Cardiac septum (tissue), 1 donor: ENCODE data around the gene SPOUT1. TPM values are rescaled to one million over a fixed set of nuclear protein-coding genes. Genes with fewer than 3 reads are reported as not detected.
"Not testable (repeated sequence)": the region's sequence is repeated elsewhere in the genome, so short reads cannot be mapped to it uniquely, and the experiment has no call there.

Experiments
- DNase-seq: peaks from one replicate; pipeline ENCODE4 v3.0.0-alpha.2; 2020; ENCODE audit warnings: low spot score
- intact Hi-C: fragments of 100-400 bp; cut with DNase I; formaldehyde crosslinking; loops from one replicate; pipeline ENCODE4 v1.14.0; 2022
- total RNA-seq: library from RNA; stranded (reverse); fragmentation: NEBNext Ultra II Directional; extraction: Animal tissue kit (Norgen Biotek cat#: 25700); gene quantifications from one replicate; pipeline ENCODE4 v1.2.1, GENCODE V29; 2021
- donor health status: DM: no; HTN: no; CAD: no.

SPOUT1 gene
- total RNA-seq, 1 donor from 2014 or later, result 18.0 TPM

DNA sequence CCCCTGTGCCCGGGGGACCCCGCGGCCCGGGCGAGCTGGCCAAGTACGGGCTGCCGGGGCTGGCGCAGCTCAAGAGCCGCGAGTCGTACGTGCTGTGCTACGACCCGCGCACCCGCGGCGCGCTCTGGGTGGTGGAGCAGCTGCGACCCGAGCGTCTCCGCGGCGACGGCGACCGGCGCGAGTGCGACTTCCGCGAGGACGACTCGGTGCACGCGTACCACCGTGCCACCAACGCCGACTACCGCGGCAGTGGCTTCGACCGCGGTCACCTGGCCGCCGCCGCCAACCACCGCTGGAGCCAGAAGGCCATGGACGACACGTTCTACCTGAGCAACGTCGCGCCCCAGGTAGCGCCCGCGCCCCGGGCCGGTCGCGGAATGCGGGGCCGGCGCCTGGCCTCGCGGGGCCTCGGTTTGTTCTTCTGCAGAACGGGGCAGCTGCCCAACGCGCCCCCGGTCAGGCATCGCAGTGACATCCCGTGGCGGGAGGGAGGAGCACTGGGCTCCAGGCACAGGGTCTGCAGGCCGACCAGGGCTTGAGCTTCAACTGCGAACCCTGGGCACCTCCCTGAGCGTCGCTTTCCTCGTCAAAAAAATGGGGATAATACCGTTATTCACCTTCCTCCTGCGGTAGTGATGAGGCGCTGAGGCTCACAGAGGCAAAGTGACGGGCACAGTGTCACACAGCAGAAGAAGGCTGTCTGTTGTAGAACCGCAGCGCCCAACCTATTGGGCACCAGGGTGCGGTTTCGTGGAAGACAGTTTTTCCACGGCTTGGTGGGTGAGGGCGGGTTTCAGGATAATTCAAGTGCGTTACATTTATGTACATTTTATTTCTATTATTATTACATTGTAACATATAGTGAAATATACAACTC, 10.5 kb downstream of the SPOUT1 start:
- DNase-seq, result no peak
- intact Hi-C loops, result loop anchor here (1.0 to 5.0 kb wide), 2 partner anchors 32 to 117 kb away; partner anchors contain the start of genes PKN3 and TBC1D13

DNA sequence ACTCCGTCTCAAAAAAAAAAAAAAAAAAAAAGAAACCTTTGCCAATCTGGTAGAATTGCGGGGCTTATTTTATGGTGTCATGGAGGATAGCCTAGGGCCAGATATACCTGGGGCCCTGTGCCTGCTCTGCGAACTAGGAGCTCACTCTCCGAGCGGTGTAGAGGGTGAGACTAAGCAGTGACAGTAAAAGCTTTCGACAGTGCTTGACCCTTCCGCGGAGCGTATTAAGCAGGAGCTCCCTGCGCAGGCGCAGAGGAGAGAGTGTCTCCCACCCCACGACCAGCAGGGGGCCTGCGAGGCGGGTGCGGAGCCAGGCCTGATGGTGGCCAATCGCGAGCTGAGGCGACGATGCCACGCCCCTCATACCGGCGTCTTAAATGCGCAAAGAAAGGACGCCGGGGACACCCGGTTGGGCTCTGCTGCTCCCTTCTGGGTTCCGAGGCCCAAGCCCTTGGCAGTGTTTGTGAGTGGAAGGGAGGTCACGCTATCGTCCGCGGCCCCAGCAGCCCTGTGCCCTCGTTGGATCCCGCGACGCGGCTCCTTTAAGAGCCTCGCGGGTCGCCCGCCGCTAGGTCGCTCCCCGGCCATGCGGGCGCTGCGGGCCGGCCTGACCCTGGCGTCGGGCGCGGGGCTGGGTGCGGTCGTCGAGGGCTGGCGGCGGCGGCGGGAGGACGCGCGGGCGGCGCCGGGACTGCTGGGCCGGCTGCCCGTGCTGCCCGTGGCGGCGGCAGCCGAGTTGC, 11.3 kb downstream of the SPOUT1 start, which contains the start of gene ENDOG:
ENDOG (plus strand) TSS at position 402 of the 740 bp plus-strand sequence; CDS start at position 587, 185 bp downstream.
- DNase-seq, result peak; percentile 99
- intact Hi-C loops, result loop anchor here (1.0 to 5.0 kb wide), 2 partner anchors 31 to 116 kb away; partner anchors contain the start of genes PKN3 and TBC1D13

DNA sequence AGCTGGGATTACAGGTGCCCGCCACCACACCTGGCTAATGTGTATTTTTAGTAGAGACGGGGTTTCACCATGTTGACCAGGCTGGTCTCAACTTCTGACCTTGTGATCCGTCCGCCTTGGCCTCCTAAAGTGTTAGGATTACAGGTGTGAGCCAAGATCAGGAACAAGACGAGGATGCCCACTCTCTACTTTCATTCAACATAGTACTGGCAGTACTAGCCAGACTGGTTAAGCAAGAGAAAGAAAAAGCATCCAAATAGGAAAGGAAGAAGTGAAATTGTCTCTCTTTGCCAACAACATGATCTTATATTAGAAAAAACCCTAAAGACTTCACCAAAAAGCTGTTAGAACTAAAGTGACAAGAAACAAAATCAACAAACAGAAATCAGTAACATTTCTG, 18.7 kb downstream of the SPOUT1 start:
- no peak for DNase-seq
- intact Hi-C loops, result no loop called here

DNA sequence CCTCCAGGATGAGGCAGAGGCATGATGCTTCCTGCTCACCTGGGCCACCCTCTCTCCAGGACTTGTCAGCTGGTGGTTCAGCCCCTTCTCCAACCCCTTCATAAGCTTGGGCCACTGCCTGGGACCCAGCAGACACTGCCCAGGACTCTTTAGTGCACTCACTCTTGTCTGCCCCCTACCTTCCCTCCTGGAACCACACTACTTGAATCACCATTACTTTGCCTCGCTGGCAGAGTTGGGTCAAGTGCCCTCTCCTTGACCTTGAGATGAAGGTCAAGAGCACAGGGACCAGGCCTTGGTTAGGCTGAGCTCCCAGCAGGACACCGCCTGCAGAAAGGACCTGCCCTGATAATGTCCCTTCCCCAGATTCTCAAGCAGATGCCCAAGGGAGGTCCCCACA, 19.8 kb downstream of the SPOUT1 start:
- DNase-seq, result no peak
- intact Hi-C loops, result no loop called here

DNA sequence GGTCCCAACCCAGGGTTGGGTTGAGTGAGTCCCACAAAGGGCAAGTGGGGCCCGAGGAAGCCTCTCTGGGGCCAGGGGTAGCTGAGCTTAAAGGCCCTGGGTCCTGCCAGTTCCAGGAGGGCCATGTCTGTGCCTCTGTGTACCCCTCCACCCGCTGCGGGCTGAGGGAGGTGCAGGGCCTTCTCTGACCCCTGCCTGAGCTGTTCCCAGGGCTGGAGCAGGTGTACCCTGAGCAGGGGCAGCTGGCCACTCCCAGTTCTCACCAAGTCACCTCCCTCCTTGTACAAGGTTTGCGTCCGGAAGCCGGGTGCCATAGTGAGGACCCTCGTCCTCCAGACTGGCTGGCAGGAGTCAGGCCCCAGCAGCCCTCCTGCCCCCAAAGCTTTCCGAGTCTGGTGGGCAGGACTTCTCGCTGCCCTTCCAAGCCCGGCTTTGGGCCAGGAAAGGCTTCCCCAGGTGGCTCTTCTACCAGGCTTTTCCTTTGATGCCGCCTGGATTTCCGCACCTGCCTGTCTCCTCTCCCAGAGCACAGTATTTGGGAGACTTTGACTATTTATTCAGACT, 20.5 kb downstream of the SPOUT1 start:
- no peak for DNase-seq
- intact Hi-C loops, result no loop called here

DNA sequence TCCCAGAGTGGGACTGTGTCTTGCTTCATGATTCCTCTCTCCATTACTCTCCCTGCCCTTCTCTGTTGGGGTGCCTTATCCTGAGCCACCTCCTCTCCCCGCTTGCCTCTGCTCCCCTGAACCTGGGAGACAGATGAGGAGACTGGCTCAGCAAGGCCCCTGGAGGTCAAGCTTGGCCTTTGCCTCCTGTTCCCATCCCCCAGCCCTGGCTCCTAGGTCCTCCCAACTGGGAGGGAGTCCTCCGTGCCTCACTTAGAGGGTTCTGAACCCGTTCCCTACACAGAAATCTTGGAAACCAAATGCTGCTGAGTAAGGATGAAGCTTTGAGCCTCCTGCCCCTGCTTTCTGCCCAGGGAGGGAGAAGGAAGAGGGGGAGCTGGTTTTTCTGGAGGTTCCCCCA, 21.1 kb downstream of the SPOUT1 start:
- intact Hi-C loops, result no loop called here

DNA sequence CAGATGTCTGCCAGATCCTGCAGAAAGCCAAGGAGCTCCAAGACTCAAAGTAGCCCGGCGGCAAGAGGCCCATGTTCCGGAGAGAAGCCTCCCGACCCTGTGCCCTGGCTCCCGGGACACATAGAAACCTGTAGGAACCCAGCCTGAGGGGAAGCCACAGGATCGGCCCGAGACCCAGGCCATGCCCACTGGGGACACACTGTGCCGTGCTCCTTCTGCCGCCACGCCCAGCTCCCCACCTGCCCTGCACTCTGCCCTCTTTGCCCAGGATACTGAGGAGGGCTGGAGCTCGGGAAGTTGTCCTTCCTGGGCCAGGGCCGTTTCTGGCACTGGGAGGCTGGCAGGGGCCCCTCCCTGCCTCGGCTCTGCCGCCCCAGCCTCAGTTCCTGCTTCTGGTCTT, 21.8 kb downstream of the SPOUT1 start:
- no peak for DNase-seq
- intact Hi-C loops, result no loop called here

More for the DNA sequence above, 21.1 kb downstream of the SPOUT1 start:
- DNase-seq, result no peak

DNA sequence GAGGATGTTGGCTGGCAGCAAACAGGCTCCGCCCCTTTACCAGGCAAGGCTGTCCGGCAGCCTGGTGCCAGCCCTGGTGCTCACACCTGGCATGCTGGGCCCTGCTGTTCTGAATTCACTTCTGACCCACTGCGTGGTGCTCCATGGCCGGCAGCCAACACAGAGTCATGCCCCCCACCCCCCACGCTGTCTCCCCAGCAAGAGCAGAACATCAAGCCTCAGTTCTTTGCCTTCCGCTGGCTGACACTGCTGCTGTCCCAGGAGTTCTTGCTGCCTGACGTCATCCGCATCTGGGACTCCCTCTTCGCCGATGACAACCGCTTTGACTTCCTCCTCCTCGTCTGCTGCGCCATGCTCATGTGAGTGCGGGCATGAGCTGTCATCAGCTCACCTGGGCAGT, 23.9 kb downstream of the SPOUT1 start:
- intact Hi-C loops, result no loop called here
- DNase-seq, result no peak

DNA sequence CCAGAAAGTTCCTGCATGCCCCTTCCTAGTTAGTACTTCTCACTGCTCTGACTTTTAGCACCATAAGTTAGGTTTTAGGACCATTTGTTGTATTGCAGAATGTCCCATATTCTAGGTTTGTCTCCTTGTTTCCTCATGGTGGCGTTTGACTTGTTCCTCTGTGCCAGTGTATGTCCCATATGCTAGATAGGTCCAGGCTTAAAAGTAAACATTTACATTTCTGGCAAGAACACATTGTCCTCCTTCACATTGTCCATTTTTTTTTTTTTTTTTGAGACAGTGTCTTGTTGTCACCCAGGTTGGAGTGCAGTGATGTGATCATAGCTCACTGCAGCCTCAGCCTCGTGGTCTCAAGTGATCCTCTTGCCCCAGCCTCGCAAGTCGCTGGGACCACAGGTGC, 27.1 kb downstream of the SPOUT1 start:
- intact Hi-C loops, result no loop called here
- no peak for DNase-seq

DNA sequence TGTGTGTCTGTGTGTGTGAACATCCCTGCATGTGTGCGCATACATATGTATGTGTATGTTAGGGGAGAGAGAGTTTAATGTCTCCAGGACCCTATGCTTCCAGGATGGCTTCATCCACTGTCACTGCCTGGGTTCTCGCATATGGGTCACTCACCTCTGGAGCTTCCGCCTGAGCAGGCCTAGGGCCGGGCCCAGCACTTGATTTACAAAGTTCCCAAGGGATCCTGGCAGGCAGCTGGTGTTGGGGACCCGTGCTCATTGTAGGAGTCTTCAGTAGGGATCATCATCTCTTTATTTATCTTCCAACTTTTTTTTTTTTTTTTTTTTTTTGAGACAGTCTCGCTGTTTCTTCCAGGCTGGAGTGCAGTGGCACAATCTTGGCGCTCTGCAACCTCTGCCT, 29.5 kb downstream of the SPOUT1 start:
- intact Hi-C loops, result no loop called here
- no peak for DNase-seq

DNA sequence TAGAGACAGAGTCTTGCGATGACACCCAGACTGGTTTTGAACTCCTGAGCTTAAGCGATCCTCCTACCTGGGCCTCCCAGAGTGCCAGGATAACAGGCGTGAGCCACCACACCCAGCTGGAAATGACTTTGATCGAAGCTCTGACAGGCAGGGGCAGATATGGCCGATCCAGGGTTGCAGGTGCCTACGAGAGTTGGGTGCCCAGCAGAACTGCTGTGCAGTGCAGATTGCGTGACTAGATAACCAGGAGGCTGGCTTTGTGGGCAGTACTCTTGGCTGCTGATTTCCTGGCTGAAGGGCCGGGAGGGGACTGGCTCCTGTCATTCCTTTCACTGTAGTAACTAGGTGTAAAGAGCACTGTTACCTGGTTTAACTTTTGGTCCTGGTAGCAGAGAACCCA, 30.7 kb downstream of the SPOUT1 start:
- no peak for DNase-seq
- intact Hi-C loops, result no loop called here

DNA sequence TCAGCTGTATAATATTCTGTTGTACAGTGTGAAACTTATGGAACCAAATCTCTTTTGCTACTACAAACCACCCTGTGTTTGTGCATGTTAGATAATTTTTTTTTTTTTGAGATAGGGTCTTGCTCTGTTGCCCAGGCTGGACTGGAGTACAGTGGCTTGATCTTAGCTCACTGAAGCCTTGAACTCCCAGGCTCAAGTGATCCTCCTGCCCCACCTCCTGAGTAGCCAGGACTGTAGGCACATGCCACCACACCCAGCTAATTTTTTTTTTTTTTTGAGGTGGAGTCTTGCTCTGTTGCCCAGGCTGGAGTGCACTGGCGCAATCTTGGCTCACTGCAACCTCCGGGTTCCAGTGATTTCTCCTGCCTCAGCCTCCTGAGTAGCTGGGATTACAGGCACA, 34.6 kb downstream of the SPOUT1 start:
- DNase-seq, intact Hi-C loops: not testable (repeated sequence)

DNA sequence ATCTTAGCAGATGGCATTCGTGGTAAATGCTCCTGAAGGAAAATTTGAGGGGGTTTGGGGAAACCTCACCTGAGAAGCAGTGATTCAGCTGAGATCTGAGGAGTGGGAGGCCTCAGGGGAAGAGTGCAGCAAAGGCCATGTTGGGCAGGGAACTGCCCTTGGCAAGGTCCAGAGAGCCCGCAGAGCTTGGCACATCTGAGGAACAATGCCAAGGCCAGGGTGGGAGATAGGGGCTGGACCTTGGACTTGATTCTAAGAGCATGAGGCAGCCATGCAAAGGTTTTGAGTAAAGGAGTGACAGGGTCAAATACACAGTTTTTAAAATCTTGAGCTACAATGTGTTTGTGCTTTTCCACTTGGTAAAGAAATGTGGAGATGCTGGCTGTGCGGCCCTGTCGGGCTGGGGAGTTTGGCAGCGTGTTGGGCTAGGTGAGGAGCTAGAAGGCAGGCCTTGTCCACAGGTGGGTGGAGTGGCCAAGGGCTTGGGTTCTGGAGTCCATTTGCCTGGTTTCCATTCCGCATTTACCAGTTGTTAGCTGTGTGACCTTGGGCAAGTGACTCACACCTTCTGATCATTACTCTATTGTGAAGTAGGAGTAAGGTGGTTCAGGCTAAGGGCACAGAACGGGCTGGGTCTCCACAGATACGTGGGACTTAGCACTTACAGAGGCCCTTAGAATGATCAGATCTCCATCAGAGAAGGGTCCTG, 36.5 kb downstream of the SPOUT1 start:
- intact Hi-C loops, result no loop called here
- no peak for DNase-seq

DNA sequence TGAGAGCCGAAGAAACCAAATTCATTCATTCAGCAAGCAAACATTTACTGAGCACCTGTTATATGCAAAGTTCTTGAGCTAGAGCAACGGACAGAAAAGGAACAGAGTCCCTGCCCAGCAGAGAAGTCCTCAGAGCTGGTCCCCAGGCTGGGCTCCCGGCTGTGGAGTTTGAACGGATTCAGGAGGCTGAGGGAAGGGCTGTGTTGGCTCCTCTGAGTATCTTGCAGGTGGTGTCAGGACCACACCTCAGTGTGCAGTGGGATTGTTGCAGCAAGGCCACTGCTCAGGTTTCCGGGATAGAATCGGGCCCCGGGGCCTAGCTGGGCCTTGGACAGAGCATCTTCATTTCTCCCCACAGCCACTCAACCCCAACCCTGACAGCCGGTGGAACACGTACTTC, 37.5 kb downstream of the SPOUT1 start:
- intact Hi-C loops, result no loop called here

DNA sequence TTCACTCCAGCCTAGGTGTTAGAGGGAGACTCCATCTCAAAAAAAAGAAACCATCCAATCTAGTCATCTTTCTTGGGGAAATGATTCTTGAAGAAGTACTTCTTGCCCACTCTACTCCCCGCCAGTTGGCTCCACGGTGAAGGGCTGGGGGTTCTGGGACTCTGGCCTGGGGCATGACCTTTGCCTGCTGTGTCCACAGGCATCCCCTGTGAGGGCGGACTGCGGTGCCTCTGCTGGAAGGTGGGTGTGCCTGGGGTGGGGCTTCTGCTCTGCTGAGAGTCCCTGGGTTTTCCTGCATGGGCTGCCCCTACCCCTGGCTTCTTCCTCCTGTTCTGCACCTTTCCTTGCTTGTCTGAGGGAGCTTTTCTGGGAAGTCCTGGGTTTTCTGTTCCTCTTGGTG, 39.1 kb downstream of the SPOUT1 start:
- intact Hi-C loops, result no loop called here
- DNase-seq, result no peak

More for the DNA sequence above, 37.5 kb downstream of the SPOUT1 start:
- DNase-seq, result no peak

DNA sequence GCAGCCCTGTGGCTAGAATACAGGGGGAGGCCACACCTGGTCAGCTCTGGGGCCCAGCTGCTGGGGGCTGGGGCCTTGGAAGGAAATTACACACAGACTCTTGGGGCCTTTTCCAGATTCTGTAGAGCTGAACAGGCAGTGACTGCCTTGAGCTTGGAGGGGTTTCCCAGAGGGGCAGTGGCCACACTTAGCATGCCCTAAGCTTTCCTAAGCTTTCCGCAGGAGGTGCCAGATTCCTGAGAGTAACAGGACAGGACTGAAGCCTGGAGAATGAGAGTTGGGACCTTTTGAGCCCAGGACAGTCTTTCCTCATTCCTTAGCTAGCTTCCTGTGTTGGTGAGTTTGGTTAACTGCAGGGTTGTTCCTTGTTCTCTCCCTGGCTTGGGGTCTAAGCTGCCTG, 41.1 kb downstream of the SPOUT1 start:
- DNase-seq, result no peak
- intact Hi-C loops, result no loop called here

DNA sequence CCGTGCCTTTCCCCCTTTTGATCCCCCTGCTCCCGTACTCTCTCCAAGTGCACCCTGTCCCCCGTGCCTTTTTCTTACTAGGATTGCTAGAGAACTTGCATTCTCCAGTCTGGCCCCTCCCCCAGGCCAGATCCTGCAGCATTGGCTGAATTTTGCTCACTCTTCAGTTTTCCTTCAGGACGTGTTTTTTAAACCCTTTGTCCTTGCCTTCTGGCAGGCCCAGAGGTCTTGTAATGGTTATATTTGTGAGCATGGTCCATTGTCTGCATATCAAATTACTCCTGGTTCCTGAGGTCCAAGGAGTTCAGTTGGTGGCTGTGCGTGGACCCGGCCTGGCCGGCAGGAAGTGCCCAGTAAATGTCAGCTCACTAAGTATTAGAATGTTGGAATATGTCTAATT, 41.9 kb downstream of the SPOUT1 start:
- intact Hi-C loops, result loop anchor here (1.0 kb wide), 2 partner anchors 16 to 31 kb away; partner anchors contain the start of genes ENDOG and ZER1
- DNase-seq, result no peak

DNA sequence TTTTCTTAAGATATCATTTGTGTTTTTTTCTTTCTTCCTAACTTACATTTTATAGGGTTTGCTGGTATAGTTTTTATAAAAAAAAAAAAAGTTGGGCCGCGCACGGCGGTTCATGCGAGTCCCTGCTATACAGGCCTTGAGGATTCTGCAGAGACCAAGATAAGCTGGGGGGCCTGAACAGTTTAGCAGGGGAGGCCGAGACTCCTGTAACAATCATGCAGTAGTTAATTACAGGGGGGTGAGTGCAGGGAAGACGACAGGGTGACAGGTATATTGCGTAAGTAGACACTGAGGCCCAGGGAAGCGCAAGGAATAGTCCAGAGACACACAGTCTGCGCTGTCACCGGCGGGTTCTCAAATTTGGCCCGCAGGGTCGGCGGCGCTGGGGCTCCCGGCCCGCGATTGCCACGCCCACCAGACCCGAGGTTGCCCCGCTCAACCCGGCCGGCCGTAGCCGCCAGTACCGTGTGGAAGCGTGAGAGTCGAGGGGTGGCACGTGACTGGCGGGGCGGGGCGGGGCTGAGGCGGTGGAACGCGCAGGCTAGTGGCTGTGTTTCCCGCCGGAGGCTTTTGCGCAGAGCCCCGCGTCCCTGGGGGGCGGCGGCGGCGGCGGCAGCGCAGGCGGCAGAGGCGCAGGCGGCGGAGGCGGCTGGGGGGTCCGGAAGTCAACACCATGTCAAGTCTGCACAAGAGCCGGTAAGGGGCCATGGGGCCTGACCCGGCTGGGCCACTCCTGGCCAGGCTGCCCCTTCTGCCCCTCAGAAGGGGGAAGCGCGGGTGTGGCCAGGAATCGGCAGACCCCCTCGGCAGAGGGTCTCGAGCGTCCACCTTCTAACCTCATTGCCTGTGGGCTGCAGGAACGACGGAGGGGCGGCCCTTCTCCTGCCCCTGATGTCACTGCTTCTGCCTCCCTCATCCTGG, 42.7 kb downstream of the SPOUT1 start, which contains the start of gene TBC1D13:
TBC1D13 (plus strand) TSS at position 573 of the 921 bp plus-strand sequence; CDS start at position 674, 101 bp downstream.
- DNase-seq, result peak; percentile 94
- intact Hi-C loops, result loop anchor here (1.0 kb wide), 2 partner anchors 16 to 31 kb away; partner anchors contain the start of genes ENDOG and ZER1
